ENCODE measurements around the gene TTC23.

TTC23 gene

DNA sequence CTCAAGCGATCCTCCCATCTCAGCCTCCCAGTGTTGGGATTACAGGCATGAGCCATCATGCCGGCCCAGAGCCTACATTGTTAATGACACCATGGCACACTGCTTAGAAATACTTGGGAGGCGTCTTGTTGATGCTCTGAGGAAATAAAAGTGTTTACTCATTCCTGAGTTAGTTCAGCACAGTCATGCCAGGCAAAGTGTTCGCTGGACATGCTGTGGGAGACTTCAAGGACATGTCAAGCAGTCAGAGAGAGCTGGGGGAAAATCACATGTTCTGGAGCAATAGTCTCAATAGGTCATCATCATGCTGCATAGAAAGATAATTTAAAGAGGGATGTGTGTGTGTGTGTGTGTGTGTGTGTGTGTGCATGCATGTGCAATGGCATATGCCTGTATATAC lies 37.5 kb downstream of the TTC23 start:
- no peak for TF ChIP-seq CEBPB (IDR thresholded peaks at IDR 0.05)

DNA sequence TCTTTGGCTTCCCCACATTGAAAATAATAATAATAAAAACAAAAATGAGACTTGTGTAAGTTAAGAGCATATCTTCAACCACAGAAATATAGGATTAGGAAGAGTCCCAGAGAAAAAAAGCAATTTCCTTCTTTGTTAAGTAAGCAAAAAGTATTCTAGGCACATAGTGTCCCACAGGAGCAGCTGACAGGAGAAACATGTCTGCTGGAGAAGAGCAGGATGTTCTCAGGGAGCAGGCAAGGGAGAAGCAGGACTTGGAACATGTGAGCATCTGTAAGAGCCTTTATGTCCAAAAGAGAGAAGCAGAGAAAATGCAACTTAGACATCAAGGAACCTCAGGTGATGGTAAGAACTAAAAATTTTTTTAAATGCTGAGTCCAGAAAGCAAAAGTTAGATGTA lies 39.0 kb downstream of the TTC23 start:
- TF ChIP-seq ZBTB7A (IDR thresholded peaks at IDR 0.05; ENCODE audit: low read depth) = no peak
- TF ChIP-seq, protein P1, sequence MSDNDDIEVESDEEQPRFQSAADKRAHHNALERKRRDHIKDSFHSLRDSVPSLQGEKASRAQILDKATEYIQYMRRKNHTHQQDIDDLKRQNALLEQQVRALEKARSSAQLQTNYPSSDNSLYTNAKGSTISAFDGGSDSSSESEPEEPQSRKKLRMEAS (IDR thresholded peaks at IDR 0.05) = no peak
- TF ChIP-seq, protein P2, sequence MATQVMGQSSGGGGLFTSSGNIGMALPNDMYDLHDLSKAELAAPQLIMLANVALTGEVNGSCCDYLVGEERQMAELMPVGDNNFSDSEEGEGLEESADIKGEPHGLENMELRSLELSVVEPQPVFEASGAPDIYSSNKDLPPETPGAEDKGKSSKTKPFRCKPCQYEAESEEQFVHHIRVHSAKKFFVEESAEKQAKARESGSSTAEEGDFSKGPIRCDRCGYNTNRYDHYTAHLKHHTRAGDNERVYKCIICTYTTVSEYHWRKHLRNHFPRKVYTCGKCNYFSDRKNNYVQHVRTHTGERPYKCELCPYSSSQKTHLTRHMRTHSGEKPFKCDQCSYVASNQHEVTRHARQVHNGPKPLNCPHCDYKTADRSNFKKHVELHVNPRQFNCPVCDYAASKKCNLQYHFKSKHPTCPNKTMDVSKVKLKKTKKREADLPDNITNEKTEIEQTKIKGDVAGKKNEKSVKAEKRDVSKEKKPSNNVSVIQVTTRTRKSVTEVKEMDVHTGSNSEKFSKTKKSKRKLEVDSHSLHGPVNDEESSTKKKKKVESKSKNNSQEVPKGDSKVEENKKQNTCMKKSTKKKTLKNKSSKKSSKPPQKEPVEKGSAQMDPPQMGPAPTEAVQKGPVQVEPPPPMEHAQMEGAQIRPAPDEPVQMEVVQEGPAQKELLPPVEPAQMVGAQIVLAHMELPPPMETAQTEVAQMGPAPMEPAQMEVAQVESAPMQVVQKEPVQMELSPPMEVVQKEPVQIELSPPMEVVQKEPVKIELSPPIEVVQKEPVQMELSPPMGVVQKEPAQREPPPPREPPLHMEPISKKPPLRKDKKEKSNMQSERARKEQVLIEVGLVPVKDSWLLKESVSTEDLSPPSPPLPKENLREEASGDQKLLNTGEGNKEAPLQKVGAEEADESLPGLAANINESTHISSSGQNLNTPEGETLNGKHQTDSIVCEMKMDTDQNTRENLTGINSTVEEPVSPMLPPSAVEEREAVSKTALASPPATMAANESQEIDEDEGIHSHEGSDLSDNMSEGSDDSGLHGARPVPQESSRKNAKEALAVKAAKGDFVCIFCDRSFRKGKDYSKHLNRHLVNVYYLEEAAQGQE (IDR thresholded peaks at IDR 0.05; ENCODE audit: low read depth) = no peak
- no peak for TF ChIP-seq NFIC (IDR thresholded peaks at IDR 0.05)
- no peak for TF ChIP-seq CREB1 (IDR thresholded peaks at IDR 0.05; ENCODE audit: low read depth)
- TF ChIP-seq, protein P3, sequence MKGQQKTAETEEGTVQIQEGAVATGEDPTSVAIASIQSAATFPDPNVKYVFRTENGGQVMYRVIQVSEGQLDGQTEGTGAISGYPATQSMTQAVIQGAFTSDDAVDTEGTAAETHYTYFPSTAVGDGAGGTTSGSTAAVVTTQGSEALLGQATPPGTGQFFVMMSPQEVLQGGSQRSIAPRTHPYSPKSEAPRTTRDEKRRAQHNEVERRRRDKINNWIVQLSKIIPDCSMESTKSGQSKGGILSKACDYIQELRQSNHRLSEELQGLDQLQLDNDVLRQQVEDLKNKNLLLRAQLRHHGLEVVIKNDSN (IDR thresholded peaks at IDR 0.05) = no peak
- no peak for TF ChIP-seq TCF12 (IDR thresholded peaks at IDR 0.05; ENCODE audit: low read depth)
- no peak for TF ChIP-seq TAF1 (IDR thresholded peaks at IDR 0.05; ENCODE audit: low read depth)
- TF ChIP-seq EGR1 (IDR thresholded peaks at IDR 0.05) = no peak
- TF ChIP-seq RAD21 (IDR thresholded peaks at IDR 0.05; ENCODE audit: low read depth) = no peak
- no peak for TF ChIP-seq TEAD4 (IDR thresholded peaks at IDR 0.05)
- TF ChIP-seq CEBPB (IDR thresholded peaks at IDR 0.05) = no peak
- no peak for TF ChIP-seq YY1 (IDR thresholded peaks at IDR 0.05; ENCODE audit: low read depth)
- TF ChIP-seq FOXM1 (IDR thresholded peaks at IDR 0.05; ENCODE audit: borderline replicate concordance, low read depth) = no peak
- no peak for TF ChIP-seq EP300 (IDR thresholded peaks at IDR 0.05; ENCODE audit: borderline replicate concordance)

DNA sequence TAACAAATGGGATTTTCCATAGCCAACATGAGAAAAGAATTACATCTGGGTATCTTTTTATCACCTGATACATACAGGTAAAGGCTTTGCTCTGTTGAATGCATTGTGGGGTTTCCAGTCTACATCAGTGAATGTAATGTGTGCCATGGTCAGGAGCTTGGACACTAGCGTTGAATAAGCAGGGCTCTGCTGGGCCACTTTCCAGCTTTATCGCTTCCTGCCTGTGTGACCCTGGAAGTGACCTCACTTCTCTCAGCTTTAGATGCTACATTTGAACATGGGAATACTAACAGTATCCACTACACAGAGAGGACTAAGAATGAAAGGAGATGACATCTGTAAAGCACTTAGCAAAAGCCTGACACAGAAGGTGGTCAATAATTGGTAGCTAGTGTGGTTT lies 40.1 kb downstream of the TTC23 start:
- TF ChIP-seq ZBTB7A (IDR thresholded peaks at IDR 0.05; ENCODE audit: low read depth) = no peak
- no peak for TF ChIP-seq YY1 (IDR thresholded peaks at IDR 0.05; ENCODE audit: low read depth)
- TF ChIP-seq TEAD4 (IDR thresholded peaks at IDR 0.05) = no peak
- TF ChIP-seq CREB1 (IDR thresholded peaks at IDR 0.05; ENCODE audit: low read depth) = no peak
- TF ChIP-seq, protein P1 (IDR thresholded peaks at IDR 0.05) = no peak
- TF ChIP-seq CEBPB (IDR thresholded peaks at IDR 0.05) = no peak
- TF ChIP-seq, protein P3 (IDR thresholded peaks at IDR 0.05) = no peak
- no peak for TF ChIP-seq TCF12 (IDR thresholded peaks at IDR 0.05; ENCODE audit: low read depth)
- no peak for TF ChIP-seq TAF1 (IDR thresholded peaks at IDR 0.05; ENCODE audit: low read depth)
- no peak for TF ChIP-seq FOXM1 (IDR thresholded peaks at IDR 0.05; ENCODE audit: borderline replicate concordance, low read depth)
- TF ChIP-seq, protein P2 (IDR thresholded peaks at IDR 0.05; ENCODE audit: low read depth) = no peak
- no peak for TF ChIP-seq EP300 (IDR thresholded peaks at IDR 0.05; ENCODE audit: borderline replicate concordance)
- no peak for TF ChIP-seq EGR1 (IDR thresholded peaks at IDR 0.05)
- TF ChIP-seq NFIC (IDR thresholded peaks at IDR 0.05) = no peak
- TF ChIP-seq RAD21 (IDR thresholded peaks at IDR 0.05; ENCODE audit: low read depth) = no peak

DNA sequence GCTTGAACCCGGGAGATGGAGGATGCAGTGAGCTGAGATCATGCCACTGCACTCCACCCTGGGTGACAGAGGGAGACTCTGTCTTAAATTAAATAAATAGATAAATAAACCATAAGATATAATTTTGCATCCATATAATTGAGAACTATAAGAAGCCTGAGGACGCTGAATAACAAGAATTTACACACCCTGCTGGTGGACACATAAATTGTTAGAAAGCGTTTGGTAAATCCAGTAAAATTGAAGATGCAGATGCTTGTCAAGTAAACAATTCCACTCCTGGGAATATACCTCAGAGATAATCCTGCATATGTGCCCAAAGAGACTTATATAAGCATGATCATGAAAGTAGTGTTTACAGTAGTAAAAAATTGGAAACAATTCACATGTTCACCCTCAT lies 41.7 kb downstream of the TTC23 start:
- no peak for TF ChIP-seq CEBPB (IDR thresholded peaks at IDR 0.05)
- TF ChIP-seq, protein P3 (IDR thresholded peaks at IDR 0.05) = no peak
- TF ChIP-seq CREB1 (IDR thresholded peaks at IDR 0.05; ENCODE audit: low read depth) = no peak
- no peak for TF ChIP-seq TAF1 (IDR thresholded peaks at IDR 0.05; ENCODE audit: low read depth)
- no peak for TF ChIP-seq NFIC (IDR thresholded peaks at IDR 0.05)
- no peak for TF ChIP-seq TCF12 (IDR thresholded peaks at IDR 0.05; ENCODE audit: low read depth)
- TF ChIP-seq TEAD4 (IDR thresholded peaks at IDR 0.05) = no peak
- TF ChIP-seq, protein P2 (IDR thresholded peaks at IDR 0.05; ENCODE audit: low read depth) = no peak
